ENCODE results near the gene PSMA6. TPM values are rescaled to one million over a fixed set of nuclear protein-coding genes. Genes with fewer than 3 reads are reported as not detected.
A peak's percentile ranks its signal among the peaks of the same experiment; 100 is the strongest.

The PSMA6 gene
- total and polyA plus RNA-seq, 2 of the 13 experiments (the other 11 are each of a cell fraction or from before 2014, with no cell fraction given), result 525 to 1,109 TPM

GRCh38 chr14:35292051-35292769 lies at the start of gene PSMA6 (continued):
- TF ChIP-seq NFATC3 (CRISPR knock-in tag; IDR thresholded peaks at IDR 0.05) (peak; percentile 88; the same call in 1 of the 2 replicates), HNF4A (CRISPR knock-in tag; IDR thresholded peaks at IDR 0.05) (peak; percentile 16), SMARCE1 (IDR thresholded peaks at IDR 0.05; ENCODE audit: borderline replicate concordance) (no peak), HES4 (CRISPR knock-in tag; IDR thresholded peaks at IDR 0.05; ENCODE audit: borderline replicate concordance) (peak; percentile 99), DZIP1 (CRISPR knock-in tag; IDR thresholded peaks at IDR 0.05) (peak; percentile 89), ZNF121 (CRISPR knock-in tag; IDR thresholded peaks at IDR 0.05) (0 out of 2 replicates have a peak, but pooled peaks have one; percentile 24), ZSCAN30 (CRISPR knock-in tag; IDR thresholded peaks at IDR 0.05) (no peak; the same call in 1 of the 2 replicates), PAWR (CRISPR knock-in tag; IDR thresholded peaks at IDR 0.05; ENCODE audit: borderline replicate concordance) (0 out of 2 replicates have a peak, but pooled peaks have one; percentile 74), ZNF546 (CRISPR knock-in tag; conservative IDR thresholded peaks at IDR 0.05) (peak; percentile 82; the same call in 1 of the 2 replicates), THAP9 (CRISPR knock-in tag; IDR thresholded peaks at IDR 0.05; ENCODE audit: borderline replicate concordance) (peak; percentile 98), ZBTB3 (CRISPR knock-in tag; IDR thresholded peaks at IDR 0.05; ENCODE audit: borderline replicate concordance, low read depth) (peak; percentile 97), GLI4 (CRISPR knock-in tag; IDR thresholded peaks at IDR 0.05; ENCODE audit: borderline replicate concordance) (peak; percentile 98; the same call in 1 of the 2 replicates), TP53 (CRISPR knock-in tag; conservative IDR thresholded peaks at IDR 0.05) (peak; percentile 82), TRIM24 (CRISPR knock-in tag; IDR thresholded peaks at IDR 0.05) (no peak), PRDM15 (CRISPR knock-in tag; IDR thresholded peaks at IDR 0.05) (peak; percentile 54), ZNF451 (CRISPR knock-in tag; IDR thresholded peaks at IDR 0.05) (peak; percentile 80; the same call in 1 of the 2 replicates), ZNF790 (CRISPR knock-in tag; IDR thresholded peaks at IDR 0.05; ENCODE audit: borderline replicate concordance) (peak; percentile 94; the same call in 1 of the 2 replicates), ZNF329 (CRISPR knock-in tag; IDR thresholded peaks at IDR 0.05; ENCODE audit: low read depth) (peak; percentile 95), SRSF1 (optimal IDR thresholded peaks at IDR 0.05; ENCODE audit: low read depth, low read length) (peak; percentile 99), ZNF598 (CRISPR knock-in tag; IDR thresholded peaks at IDR 0.05; ENCODE audit: borderline replicate concordance) (peak; percentile 100)
